Left lung (tissue), 10 donors: Measurements from ENCODE around the gene CNTN4. TPM values are rescaled to one million over a fixed set of nuclear protein-coding genes. Genes with fewer than 3 reads are reported as not detected.

Experiments
- ATAC-seq: fragments of 200-7000 bp; cut with Tn5 transposase; one replicate; pipeline ENCODE4 v1.9.1; 2020; ENCODE audit warnings: moderate library complexity
- DNase-seq, 4 donors: peaks; one replicate each; pipeline ENCODE4 v3.0.0-alpha.2; 2013 to 2020
- H3K27ac ChIP-seq, 2 donors: fragments of 200-600 bp; sonication (generic) in 1 of 2; one replicate each; pipeline versions ENCODE4 v1.5.0 to v1.8.0; 2020 to 2021
- H3K27me3 ChIP-seq, 2 donors: fragments of 200-600 bp; sonication (generic) in 1 of 2; one replicate each; pipeline versions ENCODE4 v1.5.0 to v1.8.0; 2020 to 2021
- H3K36me3 ChIP-seq, 2 donors: fragments of 200-600 bp; sonication (generic) in 1 of 2; one replicate each; pipeline versions ENCODE4 v1.5.0 to v1.8.0; 2020 to 2021
- H3K4me1 ChIP-seq, 2 donors: fragments of 200-600 bp; one replicate each; pipeline ENCODE4 v1.8.0; 2021
- H3K4me3 ChIP-seq, 2 donors: fragments of 200-600 bp; sonication (generic) in 1 of 2; one replicate each; pipeline versions ENCODE4 v1.5.0 to v1.8.0; 2020 to 2021; ENCODE audit warnings: mild to moderate bottlenecking in 1 of 2
- H3K9me3 ChIP-seq, 2 donors: fragments of 200-600 bp; sonication (generic) in 1 of 2; one replicate each; pipeline versions ENCODE4 v1.5.0 to v1.8.0; 2020 to 2021
- intact Hi-C, 2 donors: fragments of 100-400 bp; cut with DNase I; formaldehyde crosslinking; loops; one replicate each; pipeline versions ENCODE4 v1.11.2 to v1.14.2; 2022
- polyA plus RNA-seq, 6 donors: library from polyadenylated mRNA; unstranded; fragments of 120-200 nt; gene quantifications; one replicate each; pipeline ENCODE4 v1.2.1, GENCODE V29; 2013; ENCODE audit not compliant: insufficient read length in 6 of 6
- total RNA-seq, 2 donors: library from RNA; stranded (reverse); fragmentation: NEBNext Ultra II Directional; extraction: Animal tissue kit (Norgen Biotek cat#: 25700); gene quantifications; one replicate each; pipeline ENCODE4 v1.2.1, GENCODE V29; 2021
- TF ChIP-seq, protein P1 (sequence below), 2 donors: fragments of 200-600 bp; sonication (generic) in 1 of 2; IDR thresholded peaks; one replicate each; pipeline versions ENCODE4 v1.5.0 to v1.8.0; 2021; ENCODE audit warnings: antibody characterized with exemption in 2 of 2
- donor health status: DM: no; HTN: yes; CAD: no.
- donor health status: DM: no; HTN: no; CAD: no.

The CNTN4 gene
- total and polyA plus RNA-seq, 8 donors = 5.9 to 10.4 (median 8.2) TPM

GRCh38 chr3:2420919-2421318, 322.3 kb downstream of the CNTN4 start:
- Histone ChIP-seq H3K4me1 (no peaks in the 10 kb centered on the region), H3K9me3 (peaks cover 0 to 5% of the 10 kb centered on the region in 2 donors), H3K27me3 (no peaks in the 10 kb centered on the region), H3K36me3 (no peaks in the 10 kb centered on the region), H3K4me3 (no peak overlapping the region), H3K27ac (peak overlapping the region; percentile 16 to 70)
- ATAC-seq (peak; percentile 97), DNase-seq (peak in 3 of 4 donors; percentile 1 to 54 (median 24))
- TF ChIP-seq, protein P1, sequence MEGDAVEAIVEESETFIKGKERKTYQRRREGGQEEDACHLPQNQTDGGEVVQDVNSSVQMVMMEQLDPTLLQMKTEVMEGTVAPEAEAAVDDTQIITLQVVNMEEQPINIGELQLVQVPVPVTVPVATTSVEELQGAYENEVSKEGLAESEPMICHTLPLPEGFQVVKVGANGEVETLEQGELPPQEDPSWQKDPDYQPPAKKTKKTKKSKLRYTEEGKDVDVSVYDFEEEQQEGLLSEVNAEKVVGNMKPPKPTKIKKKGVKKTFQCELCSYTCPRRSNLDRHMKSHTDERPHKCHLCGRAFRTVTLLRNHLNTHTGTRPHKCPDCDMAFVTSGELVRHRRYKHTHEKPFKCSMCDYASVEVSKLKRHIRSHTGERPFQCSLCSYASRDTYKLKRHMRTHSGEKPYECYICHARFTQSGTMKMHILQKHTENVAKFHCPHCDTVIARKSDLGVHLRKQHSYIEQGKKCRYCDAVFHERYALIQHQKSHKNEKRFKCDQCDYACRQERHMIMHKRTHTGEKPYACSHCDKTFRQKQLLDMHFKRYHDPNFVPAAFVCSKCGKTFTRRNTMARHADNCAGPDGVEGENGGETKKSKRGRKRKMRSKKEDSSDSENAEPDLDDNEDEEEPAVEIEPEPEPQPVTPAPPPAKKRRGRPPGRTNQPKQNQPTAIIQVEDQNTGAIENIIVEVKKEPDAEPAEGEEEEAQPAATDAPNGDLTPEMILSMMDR (IDR thresholded peaks at IDR 0.05) = no peak
- intact Hi-C loops = no loop called here

DNA sequence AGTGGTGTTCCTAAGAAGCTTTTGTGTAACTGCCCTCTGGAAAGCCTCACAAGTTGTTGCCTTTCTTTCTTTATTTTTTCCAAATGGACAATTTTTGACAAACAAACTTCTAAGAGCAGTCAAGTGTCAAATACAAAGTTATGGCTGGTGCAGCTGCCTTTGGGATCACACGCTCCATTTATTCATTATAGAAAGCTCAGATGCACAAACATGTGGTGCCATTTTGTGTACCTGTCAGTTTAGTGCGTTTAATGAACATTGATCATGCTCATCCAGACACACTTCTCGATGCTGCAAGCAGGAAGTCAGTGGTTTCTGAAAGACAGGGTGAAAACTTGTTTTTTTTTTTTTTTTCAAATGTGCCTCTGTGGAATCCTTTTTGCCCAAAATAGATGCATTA, 324.5 kb downstream of the CNTN4 start:
- H3K4me3 ChIP-seq = no peak overlapping the region

GRCh38 chr3:2441558-2441957, 342.9 kb downstream of the CNTN4 start:
- no peak for DNase-seq
- no peaks in the 10 kb centered on the region for H3K4me1 ChIP-seq
- ATAC-seq = no peak
- H3K27ac ChIP-seq = no peak overlapping the region
- intact Hi-C loops = no loop called here
- no peaks in the 10 kb centered on the region for H3K9me3 ChIP-seq
- TF ChIP-seq, protein P1 (IDR thresholded peaks at IDR 0.05) = no peak
- no peaks in the 10 kb centered on the region for H3K27me3 ChIP-seq
- H3K4me3 ChIP-seq = no peak overlapping the region
- no peaks in the 10 kb centered on the region for H3K36me3 ChIP-seq

More for the DNA sequence above, 324.5 kb downstream of the CNTN4 start:
- ATAC-seq (no peak), DNase-seq (no peak)
- intact Hi-C loops = no loop called here
- Histone ChIP-seq H3K4me1 (no peaks in the 10 kb centered on the region), H3K27me3 (no peaks in the 10 kb centered on the region), H3K9me3 (peaks cover 0 to 10% of the 10 kb centered on the region in 2 donors), H3K27ac (no peak overlapping the region), H3K36me3 (no peaks in the 10 kb centered on the region)
- TF ChIP-seq, protein P1 (IDR thresholded peaks at IDR 0.05) = no peak

- TF ChIP-seq, protein P1 (IDR thresholded peaks at IDR 0.05) = no peak
- H3K27ac ChIP-seq = no peak overlapping the region
- H3K4me3 ChIP-seq = no peak overlapping the region
- no peaks in the 10 kb centered on the region for H3K27me3 ChIP-seq
- DNase-seq (no peak), ATAC-seq (no peak)
- no peaks in the 10 kb centered on the region for H3K4me1 ChIP-seq
- no peaks in the 10 kb centered on the region for H3K36me3 ChIP-seq
- no peaks in the 10 kb centered on the region for H3K9me3 ChIP-seq
- intact Hi-C loops = no loop called here
Measured at GRCh38 chr3:2446146-2446545, 347.5 kb downstream of the CNTN4 start.

- TF ChIP-seq, protein P1 (IDR thresholded peaks at IDR 0.05) = no peak
- H3K36me3 ChIP-seq = no peaks in the 10 kb centered on the region
- no peaks in the 10 kb centered on the region for H3K9me3 ChIP-seq
- ATAC-seq (no peak), DNase-seq (no peak)
- H3K4me3 ChIP-seq = no peak overlapping the region
- no peaks in the 10 kb centered on the region for H3K4me1 ChIP-seq
- H3K27ac ChIP-seq = no peak overlapping the region
- intact Hi-C loops = no loop called here
- H3K27me3 ChIP-seq = no peaks in the 10 kb centered on the region
Measured at GRCh38 chr3:2452249-2452648, 353.6 kb downstream of the CNTN4 start.
